GM18858 (cell line): ENCODE measurements around the gene CHAD.

Experiments
- ATAC-seq: cut with Tn5 transposase; IDR thresholded peaks from one replicate; pipeline ENCODE4 v1.9.1; 2021; ENCODE audit not compliant: unreplicated experiment

CHAD gene, protein sequence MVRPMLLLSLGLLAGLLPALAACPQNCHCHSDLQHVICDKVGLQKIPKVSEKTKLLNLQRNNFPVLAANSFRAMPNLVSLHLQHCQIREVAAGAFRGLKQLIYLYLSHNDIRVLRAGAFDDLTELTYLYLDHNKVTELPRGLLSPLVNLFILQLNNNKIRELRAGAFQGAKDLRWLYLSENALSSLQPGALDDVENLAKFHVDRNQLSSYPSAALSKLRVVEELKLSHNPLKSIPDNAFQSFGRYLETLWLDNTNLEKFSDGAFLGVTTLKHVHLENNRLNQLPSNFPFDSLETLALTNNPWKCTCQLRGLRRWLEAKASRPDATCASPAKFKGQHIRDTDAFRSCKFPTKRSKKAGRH

GRCh38 chr17:50468304-50469207 lies at the start of gene CHAD:
CHAD (minus strand) TSS chr17:50468880; CDS start chr17:50468813, 67 bp downstream.
- ATAC-seq = no peak

DNA sequence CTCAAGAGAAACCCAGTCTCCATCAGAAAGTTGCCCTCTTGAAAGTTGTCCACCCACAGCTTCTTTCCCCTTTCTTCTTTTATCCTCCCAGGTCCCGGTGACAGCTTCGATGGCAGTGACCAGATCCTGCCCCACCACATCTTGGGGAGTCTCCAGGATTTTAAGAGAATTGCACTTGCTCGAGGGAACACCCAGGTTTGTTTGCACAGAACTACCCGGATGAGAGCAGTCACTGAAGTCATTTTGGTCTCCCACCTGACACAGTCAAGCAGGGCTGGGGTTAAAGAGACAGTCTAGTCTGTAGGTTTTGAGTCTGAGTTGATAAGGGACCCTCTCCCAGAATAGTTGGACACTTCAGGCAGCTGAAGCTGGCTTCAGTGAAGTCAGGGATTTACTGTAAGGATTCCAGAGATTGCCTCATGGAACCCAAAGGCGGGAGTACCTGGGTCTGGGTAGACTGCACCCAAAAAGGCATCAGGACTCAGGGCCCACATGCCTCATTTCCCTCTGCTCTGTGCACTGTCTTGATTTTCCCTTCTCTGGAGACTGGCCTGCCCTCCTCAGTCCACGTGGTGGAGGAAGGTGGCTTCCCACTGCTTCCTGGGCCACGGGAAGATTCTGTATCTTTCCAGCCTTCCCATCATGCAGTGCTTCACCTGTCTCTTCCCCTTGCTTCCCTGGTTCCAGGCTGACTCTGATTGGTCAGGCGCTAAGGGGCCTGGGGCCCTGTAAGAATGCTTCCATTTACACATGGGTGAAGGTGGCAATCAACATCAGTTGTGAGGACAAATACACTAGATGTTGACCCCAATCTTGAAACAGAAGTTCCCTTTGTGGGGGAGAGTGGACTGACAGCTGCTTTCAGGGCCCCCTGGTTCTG lies 49.1 kb upstream of the CHAD start:
- no peak for ATAC-seq

GRCh38 chr17:50517011-50517410 lies 48.3 kb upstream of the CHAD start:
- no peak for ATAC-seq

DNA sequence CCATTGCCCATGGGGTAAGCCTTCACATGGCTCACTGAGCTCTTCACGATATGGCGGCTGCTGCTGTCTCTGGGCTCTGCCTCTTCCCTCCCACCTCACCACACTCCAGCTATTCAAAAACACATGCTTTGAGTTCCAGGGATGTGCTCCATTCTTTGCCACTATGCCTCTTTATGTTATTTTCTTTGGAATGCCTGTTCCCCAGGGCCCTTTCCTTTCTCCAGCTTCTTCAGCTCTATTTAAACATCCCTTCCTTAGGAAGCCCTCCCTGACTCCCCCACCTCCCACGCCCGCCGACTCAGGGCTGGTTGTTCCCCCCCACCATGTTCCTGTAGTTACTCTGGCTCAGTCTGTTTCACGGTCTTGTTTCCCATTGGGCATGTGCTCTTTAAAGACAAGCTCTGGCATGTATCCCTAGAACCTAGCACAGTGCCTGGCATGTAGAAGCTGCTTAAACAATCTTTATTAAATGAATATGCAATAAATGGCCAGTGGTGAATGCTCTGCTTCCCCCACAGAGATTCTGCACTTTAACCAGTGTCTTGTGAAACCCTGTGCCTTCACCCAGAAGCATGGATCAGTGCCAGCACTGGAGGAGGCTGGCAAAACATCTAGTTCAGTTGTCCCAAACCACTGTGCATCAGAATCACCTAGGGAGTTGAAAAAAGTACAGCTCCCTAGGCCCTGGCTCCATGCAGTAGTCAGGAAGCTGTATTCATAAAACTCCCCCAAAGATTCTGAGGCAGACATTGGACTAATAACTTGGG lies 46.4 kb upstream of the CHAD start:
- ATAC-seq = no peak

GRCh38 chr17:50514388-50514787 lies 45.7 kb upstream of the CHAD start:
- ATAC-seq = no peak

DNA sequence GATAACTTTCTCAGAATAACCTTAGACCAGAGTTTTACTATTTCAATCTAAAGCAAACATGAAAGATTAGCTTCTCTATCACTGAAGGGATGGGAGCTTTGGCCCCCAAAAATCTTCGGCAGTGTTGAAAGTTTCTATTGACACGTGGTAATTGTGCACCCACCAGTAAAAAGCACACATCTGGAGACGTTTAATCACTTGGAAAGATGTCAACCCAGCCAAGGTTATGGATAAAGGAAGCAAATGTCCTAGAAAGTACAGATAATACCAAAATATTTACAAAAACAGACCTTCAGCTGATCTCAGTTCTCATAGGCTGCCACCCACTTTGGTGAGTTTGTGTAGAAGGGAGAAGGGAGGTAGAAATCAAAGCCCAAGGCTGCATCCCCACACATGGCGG lies 44.8 kb upstream of the CHAD start:
- ATAC-seq = no peak

DNA sequence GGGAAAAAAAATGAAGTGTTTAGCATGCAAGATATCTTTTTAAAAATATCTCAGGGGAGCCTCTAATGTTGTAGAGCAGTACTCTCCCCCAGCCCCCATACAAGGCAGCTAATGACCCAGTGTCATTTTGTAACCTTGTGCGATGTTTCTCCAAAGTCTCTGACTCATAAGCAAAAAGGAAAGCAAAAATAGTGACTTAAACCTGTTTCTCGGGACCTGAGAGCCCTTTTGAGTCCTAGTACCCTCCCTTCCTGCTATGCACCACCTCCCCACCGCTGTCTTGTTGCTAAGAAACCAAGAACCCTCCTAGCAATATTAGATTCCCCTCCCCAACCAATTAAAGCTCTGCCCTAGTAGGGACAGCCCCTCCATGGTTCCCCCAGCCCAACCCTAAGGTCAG lies 42.4 kb upstream of the CHAD start:
- no peak for ATAC-seq

DNA sequence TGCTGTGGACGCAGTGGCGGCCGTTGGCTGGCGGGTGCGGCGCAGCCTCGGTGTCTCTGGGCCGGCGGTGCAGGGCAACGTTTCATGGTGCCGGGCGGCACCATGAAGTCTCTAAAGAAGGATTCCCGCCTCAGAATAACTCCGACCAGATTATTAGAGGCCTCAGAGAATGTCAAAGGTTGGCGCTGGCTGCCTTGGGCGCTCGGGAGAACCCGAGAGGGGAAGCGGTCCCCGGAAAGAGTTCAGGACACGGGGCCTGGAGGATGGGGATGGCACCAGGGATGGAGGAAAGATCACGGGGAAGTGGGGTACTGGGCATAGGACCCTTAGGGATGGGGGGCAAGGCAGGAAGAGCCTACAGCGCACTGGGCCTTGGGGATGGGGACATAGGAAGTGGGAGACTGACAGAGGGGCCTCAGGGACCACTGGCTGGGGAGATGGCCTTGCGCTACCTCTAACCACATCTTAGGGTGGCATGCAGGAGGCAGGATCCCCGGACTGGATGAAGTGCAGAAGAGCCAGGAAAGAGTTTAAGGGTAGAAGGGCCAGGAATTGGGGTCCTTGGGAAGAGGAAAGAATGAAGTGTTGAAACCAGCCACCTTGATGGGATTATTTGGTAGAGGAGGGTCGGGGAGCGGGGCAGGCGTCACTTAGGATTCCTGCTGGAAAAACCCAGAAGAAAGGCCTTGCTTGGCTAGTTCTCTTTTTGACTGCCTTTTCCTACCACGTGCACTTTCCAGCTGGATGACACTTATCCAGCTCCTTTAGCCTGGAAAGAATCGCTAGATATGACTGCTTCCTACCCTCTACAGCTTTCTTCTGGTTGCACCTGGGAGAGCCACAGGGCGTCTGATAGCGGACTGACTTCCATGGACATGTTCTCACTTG lies 40.1 kb upstream of the CHAD start:
- ATAC-seq = no peak

DNA sequence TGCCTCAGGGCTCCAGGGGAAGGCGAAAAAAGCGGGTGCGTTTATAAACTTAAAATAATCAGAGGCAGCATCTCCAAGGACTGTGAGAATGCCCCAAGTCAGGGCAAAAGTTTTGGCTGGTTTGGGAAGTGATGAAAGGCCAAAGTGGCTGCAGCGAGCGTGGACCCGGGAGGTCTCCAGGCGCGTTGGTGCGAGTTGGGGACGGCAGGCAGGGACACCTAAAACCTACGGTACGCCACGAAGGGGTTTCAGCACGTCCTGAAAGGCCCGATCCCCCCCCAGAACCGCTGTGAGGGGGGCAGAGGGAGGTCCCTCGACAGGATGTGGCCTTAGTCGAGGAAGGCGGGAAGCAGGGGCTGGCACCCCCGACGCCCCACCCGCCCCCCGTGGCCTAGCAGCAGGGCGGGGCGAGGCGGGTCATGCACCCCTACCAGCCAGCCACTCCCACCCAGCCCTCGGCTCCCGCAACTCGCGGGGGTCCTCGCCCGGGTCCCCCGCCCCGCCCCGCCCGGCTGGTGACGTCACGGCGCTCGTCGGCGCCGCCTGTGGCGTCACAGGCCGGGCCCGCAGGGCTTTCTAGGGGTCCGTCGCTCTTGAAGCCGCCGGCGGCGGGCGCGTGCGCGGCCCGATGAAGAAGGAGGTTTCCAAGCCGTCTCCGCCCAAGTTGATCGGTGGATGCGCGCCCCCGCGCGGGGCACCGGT lies 39.3 kb upstream of the CHAD start, which contains the start of gene MYCBPAP:
Gene MYCBPAP, plus strand, starts transcription at position 569 of the 702 bp plus-strand sequence. CDS start 236 bp downstream, outside the sequence.
- ATAC-seq = no peak

DNA sequence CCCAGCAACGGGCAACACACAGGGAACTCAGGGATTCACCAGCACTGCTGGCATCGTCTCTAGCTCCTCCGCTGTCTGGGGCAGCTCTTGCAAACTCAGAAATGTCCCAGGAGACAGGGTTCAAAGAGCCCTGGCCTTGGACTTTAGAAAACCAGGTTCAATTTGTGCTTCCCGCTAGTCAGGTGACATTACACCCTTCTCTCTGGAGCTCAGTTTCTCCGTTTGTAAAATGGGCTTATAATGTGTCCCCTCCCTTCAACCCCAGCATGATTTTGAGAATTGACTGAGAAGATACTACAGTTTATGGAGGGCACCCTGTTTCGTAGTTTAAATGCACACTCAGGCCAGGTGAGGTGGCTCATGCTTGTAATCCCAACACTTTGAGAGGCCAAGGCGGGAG lies 37.6 kb upstream of the CHAD start:
- ATAC-seq = no peak

GRCh38 chr17:50505591-50506130 lies 37.0 kb upstream of the CHAD start:
- ATAC-seq = no peak

DNA sequence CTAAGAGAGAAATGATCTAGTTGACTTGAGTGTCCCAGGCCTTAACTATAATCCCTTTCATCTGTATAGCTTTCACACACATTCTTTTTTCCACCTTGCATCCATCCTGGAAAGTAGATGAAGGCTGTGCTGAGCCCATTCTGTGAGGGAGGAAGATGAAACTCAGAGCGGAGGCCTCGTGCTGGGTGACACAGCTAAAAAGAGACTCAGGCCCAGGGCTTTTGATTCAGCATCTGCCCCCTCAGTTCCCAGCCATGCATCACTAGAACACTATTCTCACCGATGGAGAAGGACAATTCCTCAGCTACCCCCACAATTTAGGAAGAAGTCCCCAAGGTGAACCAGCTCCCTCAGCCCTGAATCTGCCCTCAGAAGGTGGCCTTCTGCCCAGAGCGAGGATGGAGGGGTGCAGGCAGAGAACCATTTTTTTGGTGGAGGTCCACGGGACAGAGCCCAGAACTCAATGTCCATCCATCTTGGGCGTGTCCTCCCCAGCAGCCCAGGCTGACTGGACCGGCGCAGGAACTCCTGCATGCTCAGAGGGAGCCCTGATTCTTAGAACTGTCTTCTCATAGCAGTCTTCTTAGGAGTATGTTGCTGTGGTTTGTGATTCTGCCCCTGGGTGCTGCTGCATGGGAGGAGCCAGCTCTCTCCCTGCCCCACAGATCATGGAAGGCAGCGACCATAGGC lies 33.8 kb upstream of the CHAD start:
- ATAC-seq = no peak

DNA sequence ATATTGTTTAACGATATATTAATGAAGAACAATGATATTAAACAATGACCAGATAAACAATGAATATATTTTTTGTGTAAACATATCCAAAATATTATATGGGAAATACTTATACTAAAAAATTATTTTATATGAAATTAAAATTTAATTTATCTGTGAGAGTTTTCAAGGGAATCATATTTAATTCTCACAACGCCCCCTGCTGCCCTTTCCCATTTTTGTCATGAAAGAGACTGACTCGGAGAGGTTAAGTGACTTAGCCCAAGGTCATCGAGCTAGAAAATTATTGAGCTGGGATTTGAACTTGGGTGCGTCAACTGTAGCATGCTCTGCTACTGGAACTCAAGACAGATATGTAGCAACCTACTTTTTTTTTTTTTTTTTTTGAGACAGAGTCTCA lies 32.4 kb upstream of the CHAD start:
- no peak for ATAC-seq

GRCh38 chr17:50499721-50500120 lies 31.0 kb upstream of the CHAD start:
- no peak for ATAC-seq

- no peak for ATAC-seq
Measured at GRCh38 chr17:50499270-50499669, 30.6 kb upstream of the CHAD start.

DNA sequence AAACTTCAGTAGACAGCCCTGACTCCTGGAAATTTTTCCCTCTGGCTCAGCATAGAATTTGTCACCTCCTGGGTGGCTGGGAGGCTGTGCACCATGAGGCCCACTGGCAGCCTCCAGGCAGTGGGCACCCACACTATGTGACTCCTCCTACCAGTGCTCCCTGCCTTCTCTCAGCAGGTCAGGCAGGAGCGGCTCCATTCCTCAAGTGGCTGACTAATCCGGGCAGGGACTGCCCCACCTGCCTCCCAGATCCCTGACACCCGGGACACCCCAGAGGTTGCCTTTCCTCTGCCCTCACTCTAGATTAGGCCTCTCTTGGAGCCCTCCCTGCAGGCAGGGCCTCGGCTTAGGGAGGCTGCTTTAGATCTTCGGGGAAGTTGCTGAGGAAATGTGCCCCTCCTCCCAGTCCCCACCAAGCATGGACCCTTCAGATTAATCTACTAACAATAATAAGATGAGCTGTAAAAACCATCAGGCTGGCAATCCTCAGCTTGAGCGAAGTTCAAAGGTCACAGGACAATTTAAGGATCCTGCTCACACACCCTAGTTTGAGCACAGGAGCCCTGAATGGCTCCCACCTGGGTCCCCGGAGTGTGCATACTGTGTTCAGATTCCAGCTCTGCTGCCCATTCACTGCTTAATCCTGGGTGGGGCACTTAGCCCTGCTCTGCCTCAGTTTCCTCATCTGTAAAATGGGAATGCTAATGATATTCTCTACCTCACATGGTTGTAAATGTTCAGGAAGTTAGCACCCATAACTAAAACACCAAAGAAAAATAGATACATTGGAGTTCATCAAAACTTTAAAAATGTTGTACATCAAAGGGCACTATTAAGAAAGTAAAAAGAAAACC lies 29.6 kb upstream of the CHAD start:
- ATAC-seq = no peak

DNA sequence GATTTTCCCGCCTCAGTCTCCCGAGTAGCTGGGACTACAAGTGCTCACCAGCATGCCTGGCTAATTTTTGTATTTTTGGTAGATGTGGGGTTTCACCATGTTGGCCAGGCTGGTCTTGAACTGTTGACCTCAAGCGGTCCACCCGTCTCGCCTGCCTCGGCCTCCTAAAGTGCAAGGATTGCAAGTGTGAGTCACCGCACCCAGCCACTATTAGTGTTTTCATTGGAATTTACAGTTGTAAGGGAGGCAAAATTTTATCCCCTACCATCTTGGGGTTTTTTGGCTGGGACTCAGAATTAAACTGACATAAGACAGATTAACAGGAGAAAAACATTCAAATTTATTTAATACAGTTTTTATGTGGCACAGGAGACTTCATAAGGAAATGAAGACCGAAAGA lies 27.2 kb upstream of the CHAD start:
- ATAC-seq = no peak
